GM20431 (cell line): ENCODE data around the gene DDX27.

Source experiments
- in situ Hi-C: fragments of 300-500 bp; cut with MseI, MboI; formaldehyde crosslinking; loops from one replicate; pipeline ENCODE4 v1.15.0; 2020; ENCODE audit warnings: low sequenced_read_pairs; ENCODE audit not compliant: unreplicated experiment

The DDX27 gene

GRCh38 chr20:49203011-49203410, 16.2 kb upstream of the DDX27 start:
- in situ Hi-C loops = no loop called here

GRCh38 chr20:49203746-49204145, 15.5 kb upstream of the DDX27 start:
- in situ Hi-C loops = no loop called here

- in situ Hi-C loops = no loop called here
Measured at GRCh38 chr20:49207076-49207475, 12.1 kb upstream of the DDX27 start.

- in situ Hi-C loops = loop anchor here (10.0 kb wide), 1 partner anchor 75 kb away; no protein-coding TSS in a partner anchor
Measured at GRCh38 chr20:49210101-49210756, 9.0 kb upstream of the DDX27 start.

GRCh38 chr20:49210757-49211110, 8.5 kb upstream of the DDX27 start:
- in situ Hi-C loops = loop anchor here (10.0 kb wide), 1 partner anchor 76 kb away; no protein-coding TSS in a partner anchor

GRCh38 chr20:49214571-49214970, 4.6 kb upstream of the DDX27 start:
- in situ Hi-C loops = loop anchor here (10.0 kb wide), 1 partner anchor 80 kb away; no protein-coding TSS in a partner anchor

- in situ Hi-C loops = loop anchor here (10.0 kb wide), 1 partner anchor 80 kb away; no protein-coding TSS in a partner anchor
Measured at GRCh38 chr20:49215232-49215631, 4.0 kb upstream of the DDX27 start.

GRCh38 chr20:49216991-49217578, 2.1 kb upstream of the DDX27 start:
- in situ Hi-C loops = loop anchor here (10.0 kb wide), 1 partner anchor 82 kb away; no protein-coding TSS in a partner anchor

- in situ Hi-C loops = loop anchor here (10.0 kb wide), 1 partner anchor 84 kb away; no protein-coding TSS in a partner anchor
Measured at GRCh38 chr20:49218739-49219090, 501 bp upstream of the DDX27 start.

GRCh38 chr20:49219924-49220831, 962 bp downstream of the DDX27 start:
- in situ Hi-C loops = loop anchor here (10.0 kb wide), 1 partner anchor 85 kb away; no protein-coding TSS in a partner anchor

GRCh38 chr20:49225896-49226295, 6.7 kb downstream of the DDX27 start:
- in situ Hi-C loops = no loop called here

- in situ Hi-C loops = no loop called here
Measured at GRCh38 chr20:49228676-49229075, 9.5 kb downstream of the DDX27 start.

GRCh38 chr20:49229381-49229780, 10.2 kb downstream of the DDX27 start:
- in situ Hi-C loops = no loop called here

GRCh38 chr20:49230021-49230420, 10.8 kb downstream of the DDX27 start:
- in situ Hi-C loops = no loop called here

- in situ Hi-C loops = no loop called here
Measured at GRCh38 chr20:49230561-49231133, 11.4 kb downstream of the DDX27 start.

- in situ Hi-C loops = no loop called here
Measured at GRCh38 chr20:49231471-49231870, 12.3 kb downstream of the DDX27 start.

- in situ Hi-C loops = no loop called here
Measured at GRCh38 chr20:49233226-49233625, 14.0 kb downstream of the DDX27 start.

- in situ Hi-C loops = no loop called here
Measured at GRCh38 chr20:49234831-49235230, 15.6 kb downstream of the DDX27 start.

- in situ Hi-C loops = no loop called here
Measured at GRCh38 chr20:49236301-49236700, 17.1 kb downstream of the DDX27 start.

- in situ Hi-C loops = no loop called here
Measured at GRCh38 chr20:49237531-49237930, 18.3 kb downstream of the DDX27 start.
